PC-9 (cell line): ENCODE results near the gene DOCK4.

Experiments
- CTCF ChIP-seq: fragments of 200-600 bp; sonication (generic); conservative IDR thresholded peaks from 2 replicates; pipeline ENCODE4 v1.6.1; 2017; ENCODE audit warnings: mixed run types, antibody characterized with exemption, mild to moderate bottlenecking, moderate library complexity
- EZH2 ChIP-seq: fragments of 200-600 bp; sonication (generic); IDR thresholded peaks from 2 replicates; pipeline ENCODE4 v1.8.0; 2017; ENCODE audit warnings: antibody characterized with exemption, low read depth

DNA sequence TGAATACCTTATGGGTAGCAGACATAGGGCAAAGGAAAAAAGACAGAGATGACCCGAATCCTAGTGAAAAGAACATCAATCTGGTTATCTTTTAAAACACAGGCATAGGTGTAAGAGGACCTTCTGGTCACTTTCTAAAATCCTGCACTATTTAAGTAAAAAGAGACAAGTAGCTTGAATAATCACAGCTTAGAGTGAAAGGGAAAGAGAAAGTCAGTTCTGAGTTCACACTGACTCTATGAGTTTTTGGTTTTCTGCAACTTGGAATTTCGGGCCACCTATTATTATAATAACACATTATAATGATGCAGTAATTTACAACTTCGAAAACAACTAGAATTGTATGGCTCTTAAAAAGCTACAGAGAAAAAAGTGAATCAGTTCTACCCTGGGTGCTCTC, 247.8 kb downstream of the DOCK4 start:
- TF ChIP-seq CTCF = no peak
- TF ChIP-seq EZH2 = no peak
